HAP-1 (cell line): ENCODE results near the gene ABCG5.
A peak's percentile ranks its signal among the peaks of the same experiment; 100 is the strongest.

Experiments used
- DNase-seq, 2 experiments: peaks; one replicate each; pipeline ENCODE4 v3.0.0-alpha.2; 2016 to 2020; ENCODE audit warnings: low spot score in 2 of 2
- H3K27me3 ChIP-seq: fragments of 250-450 bp; sonication (Bioruptor Pico); 2 replicates; pipeline ENCODE4 v1.5.1; 2020; ENCODE audit warnings: low read depth, mild to moderate bottlenecking, moderate library complexity
- H3K36me3 ChIP-seq: fragments of 250-450 bp; sonication (Bioruptor Pico); replicated peaks from 2 replicates; pipeline ENCODE4 v1.5.1; 2020; ENCODE audit warnings: mild to moderate bottlenecking
- H3K4me1 ChIP-seq: fragments of 250-450 bp; sonication (Bioruptor Pico); 2 replicates; pipeline ENCODE4 v1.5.1; 2020; ENCODE audit warnings: mild to moderate bottlenecking
- H3K4me3 ChIP-seq: fragments of 250-450 bp; sonication (Bioruptor Pico); 2 replicates; pipeline ENCODE4 v1.5.1; 2020; ENCODE audit warnings: mild to moderate bottlenecking, moderate library complexity
- H3K9me3 ChIP-seq: fragments of 250-450 bp; sonication (Bioruptor Pico); 2 replicates; pipeline ENCODE4 v1.5.1; 2020; ENCODE audit warnings: mild to moderate bottlenecking, moderate library complexity
- in situ Hi-C: fragments of 300-500 bp; cut with MboI; formaldehyde crosslinking; loops from 3 replicates; pipeline ENCODE4 v1.14.3; 2020; ENCODE audit warnings: low sequenced_read_pairs, inconsistent platforms, mixed read lengths

Gene ABCG5

GRCh38 chr2:43812006-43812405, 26.6 kb downstream of the ABCG5 start:
- Histone ChIP-seq H3K27me3 (no peaks in the 10 kb centered on the region), H3K9me3 (no peaks in the 10 kb centered on the region), H3K36me3 (no peaks in the 10 kb centered on the region), H3K4me1 (peaks cover 9% of the 10 kb centered on the region), H3K4me3 (no peak overlapping the region)
- in situ Hi-C loops, result no loop called here
- DNase-seq, result no peak

GRCh38 chr2:43810888-43811287, 27.8 kb downstream of the ABCG5 start:
- peaks cover 9% of the 10 kb centered on the region for H3K4me1 ChIP-seq
- DNase-seq, result peak in 1 of 2 experiments; percentile 68
- in situ Hi-C loops, result no loop called here
- no peaks in the 10 kb centered on the region for H3K9me3 ChIP-seq
- H3K27me3 ChIP-seq, result no peaks in the 10 kb centered on the region
- H3K4me3 ChIP-seq, result no peak overlapping the region
- no peaks in the 10 kb centered on the region for H3K36me3 ChIP-seq

GRCh38 chr2:43810452-43810851, 28.2 kb downstream of the ABCG5 start:
- Histone ChIP-seq H3K36me3 (no peaks in the 10 kb centered on the region), H3K27me3 (no peaks in the 10 kb centered on the region), H3K9me3 (no peaks in the 10 kb centered on the region), H3K4me3 (no peak overlapping the region), H3K4me1 (peaks cover 9% of the 10 kb centered on the region)
- in situ Hi-C loops, result no loop called here
- no peak for DNase-seq

- in situ Hi-C loops, result no loop called here
- no peaks in the 10 kb centered on the region for H3K27me3 ChIP-seq
- no peaks in the 10 kb centered on the region for H3K36me3 ChIP-seq
- H3K4me3 ChIP-seq, result no peak overlapping the region
- no peaks in the 10 kb centered on the region for H3K9me3 ChIP-seq
- DNase-seq, result no peak
- H3K4me1 ChIP-seq, result peaks cover 9% of the 10 kb centered on the region
These were observed 32.0 kb downstream of the ABCG5 start for GRCh38 chr2:43806719-43807031.

GRCh38 chr2:43803113-43803512, 35.5 kb downstream of the ABCG5 start:
- Histone ChIP-seq H3K9me3 (no peaks in the 10 kb centered on the region), H3K4me3 (no peak overlapping the region), H3K36me3 (no peaks in the 10 kb centered on the region), H3K27me3 (no peaks in the 10 kb centered on the region), H3K4me1 (no peaks in the 10 kb centered on the region)
- no peak for DNase-seq
- in situ Hi-C loops, result no loop called here

- H3K9me3 ChIP-seq, result no peaks in the 10 kb centered on the region
- no peak overlapping the region for H3K4me3 ChIP-seq
- H3K36me3 ChIP-seq, result no peaks in the 10 kb centered on the region
- in situ Hi-C loops, result no loop called here
- no peak for DNase-seq
- H3K4me1 ChIP-seq, result no peaks in the 10 kb centered on the region
- no peaks in the 10 kb centered on the region for H3K27me3 ChIP-seq
These were observed 36.5 kb downstream of the ABCG5 start for GRCh38 chr2:43802135-43802534.

GRCh38 chr2:43800894-43801293, 37.7 kb downstream of the ABCG5 start:
- in situ Hi-C loops, result no loop called here
- H3K9me3 ChIP-seq, result no peaks in the 10 kb centered on the region
- no peaks in the 10 kb centered on the region for H3K27me3 ChIP-seq
- H3K36me3 ChIP-seq, result no peaks in the 10 kb centered on the region
- no peak overlapping the region for H3K4me3 ChIP-seq
- no peak for DNase-seq
- no peaks in the 10 kb centered on the region for H3K4me1 ChIP-seq

GRCh38 chr2:43798300-43798699, 40.3 kb downstream of the ABCG5 start:
- Histone ChIP-seq H3K4me3 (no peak overlapping the region), H3K36me3 (no peaks in the 10 kb centered on the region), H3K4me1 (no peaks in the 10 kb centered on the region), H3K27me3 (no peaks in the 10 kb centered on the region), H3K9me3 (no peaks in the 10 kb centered on the region)
- in situ Hi-C loops, result no loop called here
- peak in 1 of 2 experiments; percentile 34 for DNase-seq

GRCh38 chr2:43796206-43796605, 42.4 kb downstream of the ABCG5 start:
- Histone ChIP-seq H3K27me3 (no peaks in the 10 kb centered on the region), H3K9me3 (no peaks in the 10 kb centered on the region), H3K36me3 (no peaks in the 10 kb centered on the region), H3K4me1 (no peaks in the 10 kb centered on the region; the same call in 1 of the 2 replicates), H3K4me3 (no peak overlapping the region)
- no peak for DNase-seq
- in situ Hi-C loops, result no loop called here

- H3K27me3 ChIP-seq, result no peaks in the 10 kb centered on the region
- no peak overlapping the region for H3K4me3 ChIP-seq
- no peaks in the 10 kb centered on the region; the same call in 1 of the 2 replicates for H3K4me1 ChIP-seq
- DNase-seq, result no peak
- no peaks in the 10 kb centered on the region for H3K36me3 ChIP-seq
- H3K9me3 ChIP-seq, result no peaks in the 10 kb centered on the region
- in situ Hi-C loops, result no loop called here
These were observed 43.7 kb downstream of the ABCG5 start for GRCh38 chr2:43794956-43795355.

GRCh38 chr2:43792653-43793052, 46.0 kb downstream of the ABCG5 start:
- no peaks in the 10 kb centered on the region for H3K9me3 ChIP-seq
- in situ Hi-C loops, result no loop called here
- no peak for DNase-seq
- H3K4me3 ChIP-seq, result no peak overlapping the region
- no peaks in the 10 kb centered on the region for H3K27me3 ChIP-seq
- no peaks in the 10 kb centered on the region for H3K36me3 ChIP-seq
- no peaks in the 10 kb centered on the region; the same call in 1 of the 2 replicates for H3K4me1 ChIP-seq

GRCh38 chr2:43791035-43791765, 47.4 kb downstream of the ABCG5 start:
- in situ Hi-C loops, result no loop called here
- Histone ChIP-seq H3K27me3 (no peaks in the 10 kb centered on the region), H3K36me3 (no peaks in the 10 kb centered on the region), H3K4me3 (no peak overlapping the region), H3K9me3 (no peaks in the 10 kb centered on the region), H3K4me1 (no peaks in the 10 kb centered on the region; the same call in 1 of the 2 replicates)
- no peak for DNase-seq

- Histone ChIP-seq H3K36me3 (no peaks in the 10 kb centered on the region), H3K9me3 (no peaks in the 10 kb centered on the region), H3K27me3 (no peaks in the 10 kb centered on the region), H3K4me1 (no peaks in the 10 kb centered on the region; the same call in 1 of the 2 replicates), H3K4me3 (no peak overlapping the region)
- no peak for DNase-seq
- in situ Hi-C loops, result no loop called here
These were observed 48.5 kb downstream of the ABCG5 start for GRCh38 chr2:43790147-43790546.

GRCh38 chr2:43788646-43789045, 50.0 kb downstream of the ABCG5 start:
- no peak for DNase-seq
- Histone ChIP-seq H3K4me3 (no peak overlapping the region), H3K36me3 (no peaks in the 10 kb centered on the region), H3K4me1 (no peaks in the 10 kb centered on the region; the same call in 1 of the 2 replicates), H3K9me3 (no peaks in the 10 kb centered on the region), H3K27me3 (no peaks in the 10 kb centered on the region)
- in situ Hi-C loops, result no loop called here

GRCh38 chr2:43787895-43788294, 50.7 kb downstream of the ABCG5 start:
- Histone ChIP-seq H3K36me3 (no peaks in the 10 kb centered on the region), H3K9me3 (no peaks in the 10 kb centered on the region), H3K4me1 (no peaks in the 10 kb centered on the region; the same call in 1 of the 2 replicates), H3K4me3 (no peak overlapping the region), H3K27me3 (no peaks in the 10 kb centered on the region)
- in situ Hi-C loops, result no loop called here
- no peak for DNase-seq
